OCI-LY3 (cell line): ENCODE results near the gene ABCA2.

Experiments
- EZH2phosphoT487 ChIP-seq: fragments of 200-600 bp; shearing (Covaris generic); IDR thresholded peaks from 2 replicates; pipeline ENCODE4 v1.6.1; 2018; ENCODE audit warnings: antibody characterized with exemption, mixed run types, low read depth
- TF ChIP-seq, protein P1 (sequence below): fragments of 200-600, 300-600 bp; sonication (generic); IDR thresholded peaks from 2 replicates; pipeline ENCODE4 v1.5.1; 2014; ENCODE audit warnings: antibody characterized with exemption, low read length, low read depth

DNA sequence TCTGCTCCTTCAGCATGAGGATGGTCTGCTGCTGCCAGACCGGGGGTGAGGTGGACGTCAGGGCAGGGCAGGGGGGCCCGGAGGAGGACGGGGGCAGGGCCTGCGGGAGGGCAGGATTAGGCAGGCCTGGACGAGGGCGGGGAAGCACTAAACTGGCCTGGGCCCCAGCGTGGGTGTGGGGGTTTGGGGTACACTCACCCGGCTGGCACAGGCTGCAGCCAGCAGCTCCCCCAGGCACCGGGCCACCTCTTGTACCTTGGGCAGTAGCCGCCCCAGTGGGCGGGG lies 36.8 kb upstream of the ABCA2 start:
- TF ChIP-seq, protein P1, sequence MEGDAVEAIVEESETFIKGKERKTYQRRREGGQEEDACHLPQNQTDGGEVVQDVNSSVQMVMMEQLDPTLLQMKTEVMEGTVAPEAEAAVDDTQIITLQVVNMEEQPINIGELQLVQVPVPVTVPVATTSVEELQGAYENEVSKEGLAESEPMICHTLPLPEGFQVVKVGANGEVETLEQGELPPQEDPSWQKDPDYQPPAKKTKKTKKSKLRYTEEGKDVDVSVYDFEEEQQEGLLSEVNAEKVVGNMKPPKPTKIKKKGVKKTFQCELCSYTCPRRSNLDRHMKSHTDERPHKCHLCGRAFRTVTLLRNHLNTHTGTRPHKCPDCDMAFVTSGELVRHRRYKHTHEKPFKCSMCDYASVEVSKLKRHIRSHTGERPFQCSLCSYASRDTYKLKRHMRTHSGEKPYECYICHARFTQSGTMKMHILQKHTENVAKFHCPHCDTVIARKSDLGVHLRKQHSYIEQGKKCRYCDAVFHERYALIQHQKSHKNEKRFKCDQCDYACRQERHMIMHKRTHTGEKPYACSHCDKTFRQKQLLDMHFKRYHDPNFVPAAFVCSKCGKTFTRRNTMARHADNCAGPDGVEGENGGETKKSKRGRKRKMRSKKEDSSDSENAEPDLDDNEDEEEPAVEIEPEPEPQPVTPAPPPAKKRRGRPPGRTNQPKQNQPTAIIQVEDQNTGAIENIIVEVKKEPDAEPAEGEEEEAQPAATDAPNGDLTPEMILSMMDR, result no peak
- TF ChIP-seq EZH2phosphoT487, result no peak
